HG03432 (cell line): ENCODE data around the gene STOX2.

ENCODE experiments used
- ATAC-seq: cut with Tn5 transposase; IDR thresholded peaks from one replicate; pipeline ENCODE4 v1.9.1; 2021; ENCODE audit warnings: mild to moderate bottlenecking, moderate library complexity; ENCODE audit not compliant: unreplicated experiment

The STOX2 gene

GRCh38 chr4:183977707-183978106 is 72.6 kb downstream of the STOX2 start:
- no peak for ATAC-seq

GRCh38 chr4:183984566-183984965 is 79.5 kb downstream of the STOX2 start:
- ATAC-seq = no peak

GRCh38 chr4:183985786-183986185 is 80.7 kb downstream of the STOX2 start:
- no peak for ATAC-seq

GRCh38 chr4:183986291-183986970 is 81.3 kb downstream of the STOX2 start:
- ATAC-seq = no peak

GRCh38 chr4:183986971-183987946 is 82.2 kb downstream of the STOX2 start:
- ATAC-seq = no peak

GRCh38 chr4:183987987-183988392 is 82.9 kb downstream of the STOX2 start:
- no peak for ATAC-seq

GRCh38 chr4:183988874-183989273 is 83.8 kb downstream of the STOX2 start:
- no peak for ATAC-seq

- ATAC-seq = no peak
These were observed 84.4 kb downstream of the STOX2 start for GRCh38 chr4:183989461-183989860.

- no peak for ATAC-seq
These were observed 84.8 kb downstream of the STOX2 start for GRCh38 chr4:183989931-183990330.

- ATAC-seq = no peak
These were observed 88.6 kb downstream of the STOX2 start for GRCh38 chr4:183993676-183994075.

- ATAC-seq = no peak
These were observed 90.5 kb downstream of the STOX2 start for GRCh38 chr4:183995570-183995969.

GRCh38 chr4:183996868-183997267 is 91.8 kb downstream of the STOX2 start:
- no peak for ATAC-seq

- no peak for ATAC-seq
These were observed 94.3 kb downstream of the STOX2 start for GRCh38 chr4:183999435-183999834.

- ATAC-seq = no peak
These were observed 95.6 kb downstream of the STOX2 start for GRCh38 chr4:184000457-184001396.

GRCh38 chr4:184003433-184003832 is 98.3 kb downstream of the STOX2 start:
- no peak for ATAC-seq

- no peak for ATAC-seq
These were observed 102.8 kb downstream of the STOX2 start for GRCh38 chr4:184007891-184008290.

GRCh38 chr4:184010696-184011095 is 105.6 kb downstream of the STOX2 start:
- ATAC-seq = no peak

- no peak for ATAC-seq
These were observed 106.8 kb downstream of the STOX2 start for GRCh38 chr4:184011826-184012380.

- ATAC-seq = no peak
These were observed 107.8 kb downstream of the STOX2 start for GRCh38 chr4:184012937-184013336.

GRCh38 chr4:184014301-184014700 is 109.2 kb downstream of the STOX2 start:
- ATAC-seq = no peak
